AML-193 (cell line): ENCODE data around the gene PROB1.
A peak's percentile ranks its signal among the peaks of the same experiment; 100 is the strongest.
"Not testable (repeated sequence)": the region's sequence is repeated elsewhere in the genome, so short reads cannot be mapped to it uniquely, and the experiment has no call there.

Experiments used
- DNase-seq, 2 experiments: peaks; one replicate each; lab custom pipeline; 2025; lab: John Stamatoyannopoulos, UW

Gene PROB1

GRCh38 chr5:139394654-139395566, at the start of gene PROB1:
Gene PROB1, minus strand, starts transcription at chr5:139395104. Its CDS starts 23 bp downstream, at chr5:139395081.
- DNase-seq, result no peak

DNA sequence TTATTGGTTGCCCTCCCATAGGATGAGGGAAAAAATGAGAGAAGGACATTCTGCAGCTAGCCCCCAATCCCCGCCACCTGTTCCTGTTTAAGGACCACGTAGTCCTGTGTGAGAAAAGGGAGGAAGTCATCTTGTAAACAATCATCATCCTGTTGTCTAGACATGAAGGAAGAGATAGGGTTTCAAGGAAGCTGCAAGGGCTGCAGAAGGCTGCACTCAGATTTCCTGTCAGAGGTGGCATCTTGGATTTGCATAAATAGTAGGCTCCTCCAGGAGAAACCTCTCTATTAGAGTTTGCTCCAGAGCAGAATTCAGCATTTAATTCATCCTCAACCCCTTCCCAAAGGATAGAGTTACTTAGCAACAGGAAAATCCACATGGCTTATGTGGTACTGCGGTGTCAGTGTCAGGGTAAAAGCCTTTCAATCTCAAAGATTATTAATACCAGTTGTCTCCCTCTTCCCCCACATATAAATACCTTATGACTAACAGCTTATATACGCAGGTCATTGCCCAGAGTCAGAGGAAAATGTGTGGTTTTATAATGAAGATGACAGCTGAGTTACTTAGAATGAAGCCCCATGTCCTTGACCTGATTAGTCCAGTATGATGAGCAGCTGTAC, 49.0 kb upstream of the PROB1 start:
- DNase-seq, result no peak

GRCh38 chr5:139440416-139440815, 45.5 kb upstream of the PROB1 start:
- DNase-seq, result not testable (repeated sequence)

GRCh38 chr5:139439013-139439903, 44.4 kb upstream of the PROB1 start, which contains the start of gene DNAJC18:
Gene DNAJC18, minus strand, starts transcription at chr5:139439525. Its CDS starts 80 bp downstream, at chr5:139439445.
- peak; percentile 71 to 73 for DNase-seq

DNA sequence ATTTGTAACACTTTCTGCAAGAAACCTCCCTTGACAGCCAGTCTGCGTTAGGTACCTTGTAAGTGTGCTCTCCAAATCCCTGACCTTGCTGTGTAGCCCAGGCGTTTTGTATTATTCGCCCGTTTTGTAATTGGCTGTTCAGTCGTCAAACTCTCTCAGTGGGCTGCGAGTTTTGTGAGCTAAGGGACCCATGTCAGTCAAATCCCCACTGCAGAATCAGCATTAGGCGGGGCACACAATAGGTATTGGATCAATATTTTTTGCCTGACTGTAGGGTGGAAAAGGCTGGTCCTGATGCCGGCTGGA, 43.8 kb upstream of the PROB1 start:
- no peak for DNase-seq

- no peak for DNase-seq
These were observed 40.8 kb upstream of the PROB1 start for GRCh38 chr5:139435676-139436075.

DNA sequence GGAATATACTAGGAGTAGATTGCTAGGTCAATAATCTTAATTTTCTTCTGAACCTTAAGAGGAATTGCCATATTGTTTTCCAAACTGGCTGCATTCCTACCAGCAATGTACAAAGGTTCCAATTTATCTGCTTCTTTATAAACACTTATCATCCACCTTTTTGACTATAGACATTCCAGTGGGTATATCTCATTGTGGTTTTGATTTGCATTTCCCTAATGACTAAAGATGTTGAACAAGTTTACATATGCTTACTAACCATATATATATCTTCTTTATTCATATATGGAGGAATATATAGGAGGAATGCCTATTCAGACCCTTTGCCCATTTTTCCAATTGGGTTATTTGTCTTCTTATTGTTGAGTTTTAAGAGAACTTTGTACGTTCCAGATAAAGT, 36.8 kb upstream of the PROB1 start:
- no peak for DNase-seq

DNA sequence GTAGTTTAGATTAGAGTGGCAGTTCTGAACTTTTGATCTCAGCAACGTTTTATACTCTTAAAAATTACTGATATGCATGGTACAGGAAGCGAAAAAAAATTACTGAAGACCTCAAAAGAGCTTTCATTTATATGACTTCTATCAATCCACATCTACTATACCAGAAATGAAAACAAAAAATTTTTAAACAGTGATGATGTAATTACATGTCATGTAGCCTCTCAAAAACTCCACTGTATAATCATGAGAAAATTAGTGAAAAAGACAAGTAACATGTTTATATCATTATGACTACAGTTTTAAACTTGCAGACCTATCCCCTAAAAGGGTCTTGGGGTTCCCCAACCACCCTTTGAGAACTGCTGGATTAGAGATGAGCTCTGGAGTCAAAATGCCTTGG, 35.1 kb upstream of the PROB1 start:
- DNase-seq, result no peak

DNA sequence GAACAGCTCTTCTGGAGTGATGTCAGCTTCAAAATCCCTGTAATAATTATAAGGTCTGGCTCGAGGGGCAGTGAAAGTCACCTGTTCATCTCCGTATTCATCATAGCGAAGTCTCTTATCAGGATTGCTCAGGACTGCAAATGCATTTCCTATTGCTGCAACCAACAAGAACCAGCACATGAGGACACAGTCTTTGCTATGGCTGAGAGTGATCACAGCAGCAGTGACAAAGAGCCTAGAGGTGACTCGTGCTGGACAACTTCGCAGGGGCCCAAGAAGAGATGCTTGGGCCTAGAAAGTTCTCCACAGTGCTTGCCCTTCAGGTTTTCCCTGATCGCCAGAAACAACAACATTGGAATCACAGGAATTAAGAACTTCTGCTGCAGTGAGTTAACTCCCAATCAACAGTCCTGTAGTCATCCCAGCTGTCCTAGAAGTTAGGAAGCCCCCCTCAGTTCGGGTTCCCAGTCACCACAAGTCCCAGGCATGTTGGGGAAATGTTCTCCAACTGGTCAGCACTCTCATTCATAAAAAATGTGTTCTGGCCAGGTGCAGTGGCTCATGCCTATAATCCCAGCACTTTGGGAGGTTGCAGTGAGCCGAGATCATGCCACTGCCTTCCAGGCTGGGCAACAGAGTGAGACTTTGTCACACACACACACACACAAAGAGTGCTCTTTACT, 31.4 kb upstream of the PROB1 start:
- no peak for DNase-seq

GRCh38 chr5:139425497-139425896, 30.6 kb upstream of the PROB1 start:
- no peak for DNase-seq

- peak; percentile 81 for DNase-seq
These were observed 27.5 kb upstream of the PROB1 start for GRCh38 chr5:139422307-139422893.

DNA sequence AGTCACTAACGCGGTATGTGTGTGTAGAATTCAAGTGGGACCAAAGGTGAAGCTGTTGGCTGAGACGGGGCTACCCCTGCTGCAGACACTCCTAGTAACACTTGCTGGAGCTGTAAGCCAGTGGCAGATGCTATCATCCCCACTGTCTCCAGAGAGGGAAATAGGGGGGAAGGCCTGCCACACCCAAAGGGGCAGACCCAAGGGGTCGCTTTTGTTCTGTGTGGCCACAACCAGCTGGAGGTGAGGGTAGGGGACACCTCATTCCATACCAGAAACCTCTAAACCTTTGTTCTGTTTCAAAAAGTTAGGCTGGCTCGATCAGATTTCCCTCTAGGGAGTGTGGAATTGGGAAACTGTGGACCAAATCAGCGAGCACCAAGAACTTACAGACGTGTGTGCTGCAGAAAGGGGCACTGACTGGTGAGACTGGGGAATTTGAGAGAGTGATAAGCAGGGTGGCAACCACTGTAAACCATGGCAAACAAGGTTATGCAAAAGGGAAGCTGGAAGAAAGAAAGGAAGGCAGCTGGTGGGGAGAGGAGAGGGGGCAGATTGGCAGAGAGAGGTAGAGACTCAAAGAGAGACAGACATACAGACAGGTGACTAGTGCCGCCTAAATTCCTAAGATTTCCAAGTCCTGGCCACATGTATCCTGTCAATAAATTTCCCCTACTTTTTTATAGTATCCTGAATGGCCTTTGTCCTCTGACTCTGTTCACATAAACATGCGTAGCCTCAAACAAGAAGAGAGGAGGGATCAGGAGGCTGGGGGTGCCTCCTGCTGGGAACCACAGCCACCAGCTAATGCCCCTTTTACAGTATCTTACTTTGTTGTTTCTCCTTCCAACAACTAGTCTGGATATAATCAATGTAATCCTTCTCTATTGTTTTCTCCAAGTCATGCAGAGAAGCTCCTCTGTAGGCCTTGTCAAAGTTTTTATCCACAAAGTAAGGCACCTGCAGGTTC, 24.6 kb upstream of the PROB1 start:
- DNase-seq, result no peak

DNA sequence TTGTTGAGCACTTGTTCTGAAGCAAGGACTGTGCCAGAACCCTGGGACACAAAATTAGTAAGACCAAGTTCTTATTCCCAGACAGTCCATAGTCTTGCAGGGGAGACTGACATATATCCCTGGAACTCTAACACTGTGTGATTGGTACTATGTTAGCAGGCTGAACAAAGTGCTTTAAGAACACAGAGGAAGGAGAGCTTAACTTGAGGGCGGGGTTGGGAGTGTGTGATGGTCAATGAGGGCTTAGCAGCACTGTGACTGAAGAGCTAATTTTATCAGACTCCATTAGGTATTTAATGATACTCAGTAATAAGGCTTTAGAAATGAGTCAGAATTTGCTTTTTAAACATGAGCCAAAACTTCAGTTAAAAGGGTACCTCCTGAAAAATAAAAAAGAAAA, 23.9 kb upstream of the PROB1 start:
- no peak for DNase-seq

DNA sequence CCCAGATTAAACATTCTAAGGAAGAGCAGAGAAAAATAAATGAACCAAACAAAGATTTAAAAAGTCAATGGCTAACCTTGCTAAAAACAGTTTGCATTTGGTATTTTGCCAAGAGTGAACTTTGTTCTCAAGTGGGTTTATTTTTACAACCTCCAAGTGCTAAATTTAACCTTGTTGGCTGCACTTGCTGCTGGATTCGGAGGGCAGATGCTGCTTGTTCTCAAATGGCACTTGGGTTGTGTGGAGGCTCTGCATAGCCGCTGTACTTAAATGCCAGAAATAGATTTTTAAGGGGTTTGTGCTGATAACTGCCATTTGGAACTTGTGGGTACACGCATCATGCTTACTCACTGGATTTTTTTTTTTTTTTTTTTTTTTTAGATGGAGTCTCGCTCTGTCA, 22.3 kb upstream of the PROB1 start:
- no peak for DNase-seq

GRCh38 chr5:139416651-139417050, 21.7 kb upstream of the PROB1 start:
- no peak for DNase-seq

DNA sequence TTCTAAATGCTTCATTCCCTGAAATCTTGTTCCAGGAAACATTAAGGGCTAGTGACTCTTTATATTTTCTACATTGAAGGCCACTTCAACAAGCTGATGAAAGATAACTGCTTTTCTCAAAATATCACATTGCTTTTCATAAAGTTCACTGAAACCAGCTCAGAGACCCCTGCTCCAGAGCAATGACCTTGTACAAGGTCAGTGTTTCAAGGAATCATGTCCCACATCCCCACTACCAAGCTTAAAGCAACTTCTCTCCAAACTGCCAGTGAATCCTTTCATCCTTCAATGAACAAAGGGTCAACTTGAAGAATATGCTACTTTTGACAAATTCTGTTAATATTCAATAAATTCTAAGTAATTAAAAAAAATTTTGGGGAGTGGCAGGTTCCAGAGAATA, 21.0 kb upstream of the PROB1 start:
- no peak for DNase-seq

DNA sequence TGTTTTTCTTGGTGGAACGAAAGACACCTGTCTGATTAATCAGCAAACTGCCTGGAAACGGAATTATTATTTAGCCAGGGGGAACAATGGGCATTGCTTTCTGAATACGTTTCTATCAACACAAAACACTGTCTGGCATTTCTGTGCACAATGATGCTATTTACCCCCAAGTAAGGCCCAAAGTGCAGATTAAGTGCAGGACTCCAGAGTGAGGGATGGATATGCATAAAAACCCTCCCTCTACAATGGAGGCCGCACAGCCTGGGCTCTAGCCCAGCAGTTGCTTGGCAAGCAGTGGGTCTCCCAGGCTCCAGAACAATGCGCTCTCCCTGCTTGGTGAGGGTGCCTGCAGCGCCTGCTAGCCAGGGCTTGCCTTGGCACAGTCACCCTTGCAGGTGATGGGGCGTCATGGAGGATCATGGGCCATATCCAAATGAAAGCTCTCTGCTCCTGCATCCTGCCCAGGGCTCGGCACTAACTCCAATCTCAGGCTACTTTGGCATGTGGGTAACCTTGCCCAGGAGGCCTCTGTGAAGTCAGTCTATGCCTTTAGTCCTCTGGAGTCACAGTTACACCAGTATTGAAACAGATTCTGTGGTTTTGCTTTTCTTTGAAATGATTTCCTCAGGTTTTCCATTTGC, 20.4 kb upstream of the PROB1 start:
- DNase-seq, result no peak

DNA sequence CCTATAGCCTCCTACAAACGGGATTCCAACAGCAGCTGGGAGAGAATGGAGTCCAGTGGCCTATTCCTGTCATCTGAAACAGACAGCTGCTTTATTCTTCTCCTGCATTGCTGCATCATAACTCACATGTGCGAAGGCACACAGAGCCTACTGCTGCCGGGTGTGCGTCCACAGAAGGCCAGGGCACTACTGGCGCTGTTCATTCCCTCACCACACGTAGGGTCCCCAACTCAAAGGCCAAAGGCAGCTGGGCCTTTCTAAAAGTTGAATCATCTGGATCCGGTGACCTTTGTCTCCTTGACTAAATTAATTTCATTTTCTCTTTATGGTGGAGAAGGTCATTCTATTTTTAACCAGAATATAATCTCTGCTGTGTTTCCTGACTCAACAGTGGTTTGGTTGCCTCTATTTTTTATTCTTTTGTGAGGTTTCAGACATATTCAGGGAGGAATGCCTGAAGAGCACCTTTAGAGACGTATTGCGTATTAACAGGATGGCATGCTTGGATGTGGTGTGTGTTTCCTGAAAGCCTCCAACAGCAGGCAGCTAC, 19.8 kb upstream of the PROB1 start:
- DNase-seq, result no peak

DNA sequence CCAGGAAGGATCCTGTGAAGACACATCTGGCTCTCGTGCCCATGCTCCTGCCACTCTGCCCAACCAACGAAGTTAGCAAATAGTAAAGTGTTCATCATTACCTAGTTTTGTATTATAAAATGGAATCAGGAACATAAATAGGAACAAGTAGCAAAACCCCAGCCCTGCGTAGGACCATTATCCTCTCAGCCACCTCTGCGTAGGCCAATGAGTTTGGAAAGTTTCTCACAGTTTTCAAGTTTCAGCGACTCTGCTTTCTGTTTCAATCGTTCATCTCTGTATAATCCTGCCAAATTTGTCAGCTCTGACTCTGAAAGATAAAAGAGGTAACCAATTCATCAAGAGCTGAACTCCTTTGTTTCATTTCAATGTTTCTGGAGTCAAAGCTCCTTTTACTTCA, 19.1 kb upstream of the PROB1 start:
- DNase-seq, result no peak

- no peak for DNase-seq
These were observed 18.2 kb upstream of the PROB1 start for GRCh38 chr5:139413153-139413552.
